Measurements from ENCODE around the gene OR6K3. TPM values are rescaled to one million over a fixed set of nuclear protein-coding genes. Genes with fewer than 3 reads are reported as not detected.
"Not testable (repeated sequence)": the region's sequence is repeated elsewhere in the genome, so short reads cannot be mapped to it uniquely, and the experiment has no call there.

OR6K3 gene
- total RNA-seq (ENCODE audit: insufficient read depth, low replicate concordance), result 6.3 TPM

GRCh38 chr1:158720620-158721019 is at the start of gene OR6K3:
Gene OR6K3 (minus strand): TSS chr1:158720720. CDS start chr1:158718115, 2,605 bp downstream.
- DNase-seq (ENCODE audit: low spot score), result no peak

- DNase-seq (ENCODE audit: low spot score), result no peak
Measured at GRCh38 chr1:158754420-158754819, 33.9 kb upstream of the OR6K3 start, which contains the start of gene OR6K6. Gene OR6K6 (plus strand): TSS chr1:158754720. CDS start chr1:158754888, 168 bp downstream.

- DNase-seq (ENCODE audit: low spot score), result no peak
Measured at GRCh38 chr1:158752155-158752712, 31.7 kb upstream of the OR6K3 start.

GRCh38 chr1:158735848-158736247 is 15.3 kb upstream of the OR6K3 start:
- no peak for DNase-seq (ENCODE audit: low spot score)

GRCh38 chr1:158732524-158732923 is 12.0 kb upstream of the OR6K3 start:
- no peak for DNase-seq (ENCODE audit: low spot score)

GRCh38 chr1:158731707-158732106 is 11.2 kb upstream of the OR6K3 start:
- DNase-seq (ENCODE audit: low spot score), result no peak

- DNase-seq (ENCODE audit: low spot score), result no peak
Measured at GRCh38 chr1:158730453-158730852, 9.9 kb upstream of the OR6K3 start.

GRCh38 chr1:158728510-158729225 is 8.1 kb upstream of the OR6K3 start:
- DNase-seq (ENCODE audit: low spot score), result peak; percentile 28

- no peak for DNase-seq (ENCODE audit: low spot score)
Measured at GRCh38 chr1:158724442-158724841, 3.9 kb upstream of the OR6K3 start.

- no peak for DNase-seq (ENCODE audit: low spot score)
Measured at GRCh38 chr1:158719664-158720063, 856 bp downstream of the OR6K3 start.

GRCh38 chr1:158717344-158717743 is 3.2 kb downstream of the OR6K3 start:
- DNase-seq (ENCODE audit: low spot score), result no peak

- DNase-seq (ENCODE audit: low spot score), result no peak
Measured at GRCh38 chr1:158716335-158716734, 4.2 kb downstream of the OR6K3 start.

GRCh38 chr1:158714754-158715153 is 5.8 kb downstream of the OR6K3 start:
- DNase-seq (ENCODE audit: low spot score), result no peak

GRCh38 chr1:158711098-158711497 is 9.4 kb downstream of the OR6K3 start:
- DNase-seq (ENCODE audit: low spot score), result no peak

- no peak for DNase-seq (ENCODE audit: low spot score)
Measured at GRCh38 chr1:158706096-158706495, 14.4 kb downstream of the OR6K3 start.

GRCh38 chr1:158700552-158700951 is 20.0 kb downstream of the OR6K3 start, which contains the start of gene OR6K2:
Gene OR6K2 (minus strand): TSS chr1:158700652. CDS start chr1:158700652, 0 bp downstream.
- no peak for DNase-seq (ENCODE audit: low spot score)

GRCh38 chr1:158694596-158694995 is 25.9 kb downstream of the OR6K3 start:
- DNase-seq (ENCODE audit: low spot score), result no peak

GRCh38 chr1:158692356-158692755 is 28.2 kb downstream of the OR6K3 start:
- DNase-seq (ENCODE audit: low spot score), result no peak

- no peak for DNase-seq (ENCODE audit: low spot score)
Measured at GRCh38 chr1:158691907-158692306, 28.6 kb downstream of the OR6K3 start.

- DNase-seq (ENCODE audit: low spot score), result not testable (repeated sequence)
Measured at GRCh38 chr1:158691149-158691548, 29.4 kb downstream of the OR6K3 start.

GRCh38 chr1:158689875-158690274 is 30.6 kb downstream of the OR6K3 start:
- no peak for DNase-seq (ENCODE audit: low spot score)

GRCh38 chr1:158689110-158689509 is 31.4 kb downstream of the OR6K3 start:
- DNase-seq (ENCODE audit: low spot score), result no peak

GRCh38 chr1:158688343-158688742 is 32.2 kb downstream of the OR6K3 start:
- DNase-seq (ENCODE audit: low spot score), result not testable (repeated sequence)

Data from umbilical cord (tissue), 2 donors.